HepG2 (cell line): ENCODE data around the gene ZNF483. TPM values are rescaled to one million over a fixed set of nuclear protein-coding genes. Genes with fewer than 3 reads are reported as not detected.

ENCODE experiments used
- ATAC-seq: fragments of 200-7000 bp; cut with Tn5 transposase; 3 replicates; pipeline ENCODE4 v1.9.1; 2020; ENCODE audit warnings: mild to moderate bottlenecking, moderate library complexity
- BruUV-seq: library from RNA; stranded (reverse); fragments of 400-500 nt; replicated peaks from 2 replicates; lab custom pipeline; 2021; lab: Mats Ljungman, UMichigan
- CTCF ChIA-PET: fragments of 300-600 bp; formaldehyde crosslinking; extraction: SDS; loops from one replicate; lab custom pipeline; 2021; ENCODE audit warnings: low total read pairs, inconsistent platforms, low intra/inter-chr PET ratio; lab: Yijun Ruan, JAX
- POLR2A ChIA-PET: fragments of 350-600 bp; sonication (Branson Sonifier 250); formaldehyde crosslinking; loops from one replicate; lab custom pipeline; 2020; ENCODE audit warnings: antibody characterized with exemption, inconsistent platforms; lab: Yijun Ruan, JAX
- DNase-seq: peaks from one replicate; pipeline ENCODE4 v3.0.0-alpha.2; 2015; ENCODE audit warnings: low spot score
- FAIRE-seq: peaks from 3 replicates; lab custom pipeline; 2011; peaks lifted over from hg19 to GRCh38; lab: Jason Lieb, UNC
- H2AFZ ChIP-seq: one replicate; pipeline ENCODE4 v1.6.1; 2011; ENCODE audit warnings: low read length, inconsistent platforms
- H3K27ac ChIP-seq: fragments of 300-600 bp; 3 replicates; pipeline ENCODE4 v1.8.0; 2011; ENCODE audit warnings: mixed run types, mild to moderate bottlenecking, mixed read lengths, low read length, inconsistent platforms; ENCODE audit not compliant: insufficient read depth; ENCODE audit errors: extremely low read length
- H3K27me3 ChIP-seq, 2 experiments: fragments of 200-600 bp in 1 of 2; 2 replicates in 1 of 2; 3 replicates in 1 of 2; pipeline versions ENCODE4 v1.6.0 to v1.8.0; 2011; ENCODE audit warnings: low read length in 2 of 2, mild to moderate bottlenecking in 2 of 2, moderate library complexity in 2 of 2, inconsistent platforms in 1 of 2; ENCODE audit not compliant: insufficient read depth in 2 of 2, control insufficient read depth in 1 of 2
- H3K36me3 ChIP-seq, 2 experiments: fragments of 200-600 bp in 1 of 2; replicated peaks in 1 of 2; 2 replicates in 1 of 2; 3 replicates in 1 of 2; pipeline versions ENCODE4 v1.5.1 to v1.8.0; 2011; ENCODE audit warnings: low read length in 2 of 2, inconsistent platforms in 1 of 2; ENCODE audit not compliant: insufficient read depth in 2 of 2, control insufficient read depth in 1 of 2
- H3K4me1 ChIP-seq: 2 replicates; pipeline ENCODE4 v1.5.1; 2012; ENCODE audit warnings: low read length, inconsistent platforms; ENCODE audit not compliant: insufficient read depth
- H3K4me2 ChIP-seq: 2 replicates; pipeline ENCODE4 v1.6.0; 2011; ENCODE audit warnings: low read depth, low read length, inconsistent platforms
- H3K4me3 ChIP-seq, 3 experiments: fragments of 200-600 bp in 1 of 3; sonication (generic), shearing (Covaris generic) in 1 of 3; replicated peaks in 1 of 3; 2 replicates each; pipeline ENCODE4 v1.5.1; 2011 to 2016; ENCODE audit warnings: low read length in 3 of 3, inconsistent platforms in 2 of 3, low read depth in 2 of 3, mild to moderate bottlenecking in 2 of 3, control low read depth in 1 of 3, mixed read lengths in 1 of 3; ENCODE audit not compliant: insufficient read depth in 1 of 3
- H3K79me2 ChIP-seq: one replicate; pipeline ENCODE4 v1.6.1; 2011; ENCODE audit warnings: low read length, inconsistent platforms; ENCODE audit not compliant: insufficient read depth
- H3K9ac ChIP-seq: 2 replicates; pipeline ENCODE4 v1.6.0; 2011; ENCODE audit warnings: mild to moderate bottlenecking, low read depth, low read length, inconsistent platforms; ENCODE audit not compliant: insufficient read depth
- H3K9me3 ChIP-seq: 2 replicates; pipeline ENCODE4 v1.5.1; 2012; ENCODE audit warnings: mild to moderate bottlenecking, low read length
- H4K20me1 ChIP-seq: 2 replicates; pipeline ENCODE4 v1.6.0; 2011; ENCODE audit warnings: inconsistent platforms, mild to moderate bottlenecking, low read length, moderate library complexity; ENCODE audit not compliant: insufficient read depth
- ATF4 ChIP-seq, 2 experiments: fragments of 450-650 bp in 1 of 2; sonication (generic) in 1 of 2; formaldehyde crosslinking; IDR thresholded peaks; 2 replicates each; pipeline versions ENCODE4 v1.5.0 to v1.8.0; 2020 to 2022; ENCODE audit warnings: mild to moderate bottlenecking in 1 of 2, missing genetic modification reagents in 1 of 2
- ATF7-NPFF ChIP-seq: sonication (generic); formaldehyde crosslinking; IDR thresholded peaks from 2 replicates; pipeline ENCODE4 v1.8.1; 2023; ENCODE audit warnings: mild to moderate bottlenecking, low read depth, missing genetic modification reagents, moderate library complexity
- HNF1A ChIP-seq, 2 experiments: sonication (generic) in 1 of 2; formaldehyde crosslinking in 1 of 2; IDR thresholded peaks; 2 replicates each; pipeline versions ENCODE4 v1.4.0 to v1.6.1; 2016 to 2020; ENCODE audit warnings: borderline replicate concordance in 1 of 2, low read depth in 1 of 2, mild to moderate bottlenecking in 1 of 2, missing genetic modification reagents in 1 of 2
- MTERF4 ChIP-seq: sonication (generic); formaldehyde crosslinking; IDR thresholded peaks from 2 replicates; pipeline ENCODE4 v1.8.0; 2023; ENCODE audit warnings: mild to moderate bottlenecking, missing genetic modification reagents
- MYC ChIP-seq: sonication (generic); formaldehyde crosslinking; IDR thresholded peaks from 2 replicates; pipeline ENCODE4 v1.9.0; 2021; ENCODE audit warnings: missing genetic modification reagents, borderline replicate concordance
- NAIF1 ChIP-seq: sonication (generic); formaldehyde crosslinking; IDR thresholded peaks from 2 replicates; pipeline ENCODE4 v1.5.0; 2020; ENCODE audit warnings: mild to moderate bottlenecking, missing genetic modification reagents, borderline replicate concordance
- RARG ChIP-seq: sonication (generic); formaldehyde crosslinking; IDR thresholded peaks from 2 replicates; pipeline ENCODE4 v1.4.0; 2020; ENCODE audit warnings: low read depth, mild to moderate bottlenecking, missing genetic modification reagents
- RBFOX2 ChIP-seq: fragments of 200-400 bp; formaldehyde crosslinking; IDR thresholded peaks from 2 replicates; pipeline ENCODE4 v1.6.1; 2017; ENCODE audit warnings: low read depth, mild to moderate bottlenecking, low read length
- RBM39 ChIP-seq: fragments of 200-400 bp; formaldehyde crosslinking; IDR thresholded peaks from one replicate; pipeline ENCODE4 v1.6.1; 2018; ENCODE audit warnings: antibody characterized with exemption, mild to moderate bottlenecking, low read depth, low read length; ENCODE audit not compliant: poor library complexity, severe bottlenecking
- RNF2 ChIP-seq: fragments of 450-650 bp; conservative IDR thresholded peaks from 2 replicates; pipeline ENCODE4 v1.6.1; 2016; ENCODE audit warnings: low read depth
- TCF7L2 ChIP-seq: IDR thresholded peaks from 2 replicates; pipeline ENCODE4 v1.6.1; 2011; ENCODE audit warnings: mild to moderate bottlenecking, low read depth, low read length, moderate library complexity
- ZBTB38 ChIP-seq: sonication (generic); formaldehyde crosslinking; IDR thresholded peaks from 2 replicates; pipeline ENCODE4 v1.5.1; 2020; ENCODE audit warnings: mild to moderate bottlenecking, missing genetic modification reagents
- ZC3H4 ChIP-seq: sonication (generic); formaldehyde crosslinking; IDR thresholded peaks from 2 replicates; pipeline ENCODE4 v1.4.0; 2020; ENCODE audit warnings: missing genetic modification reagents, borderline replicate concordance
- ZNF530 ChIP-seq: sonication (generic); formaldehyde crosslinking; IDR thresholded peaks from 2 replicates; pipeline ENCODE4 v1.5.0; 2020; ENCODE audit warnings: low read depth, mild to moderate bottlenecking, missing genetic modification reagents
- whole genome bisulfite sequencing: methylation state at CpG from one replicate; pipeline ENCODE4 v1.1.6; 2017; ENCODE audit warnings: low lambda C conversion rate; 5-methylcytosine and 5-hydroxymethylcytosine counted together
- in situ Hi-C: cut with HindIII; loops from 2 replicates; pipeline ENCODE4 v1.10.0; 2017; ENCODE audit warnings: low pct_unique_long_range_greater_than_20kb; ENCODE audit not compliant: extremely low pct_ligation_motif_present
- intact Hi-C: fragments of 100-400 bp; cut with micrococcal nuclease; formaldehyde crosslinking; loops from one replicate; pipeline ENCODE4 v1.10.0; 2022; ENCODE audit not compliant: unreplicated experiment
- polyA plus RNA-seq, 8 experiments: library from polyadenylated mRNA; depleted of rRNA in 3 of 8; stranded (reverse) in 7 of 8; unstranded in 1 of 8; fragments of >200 nt; fragmentation: Illumina TruSeq in 4 of 8; extraction: Trizol in 4 of 8; gene quantifications; 2 replicates each; pipeline versions ENCODE4 v1.2.1 to v1.2.3, GENCODE V29; 2011 to 2016; ENCODE audit warnings: low read depth in 4 of 8, missing spikeins in 1 of 8, mixed read lengths in 1 of 8; ENCODE audit not compliant: insufficient read depth in 1 of 8
- total RNA-seq, 5 experiments: library from RNA; depleted of rRNA; stranded (reverse); fragments of >200 nt; fragmentation: Illumina TruSeq; extraction: Trizol; gene quantifications; 2 replicates each; pipeline ENCODE4 v1.2.3, GENCODE V29; 2016; ENCODE audit warnings: low read depth in 1 of 5

The ZNF483 gene
- total and polyA plus RNA-seq, 2 of the 13 experiments (the other 11 are each of a cell fraction or from before 2014, with no cell fraction given), result 2.0 to 9.5 TPM

- peak; percentile 45; the same call in 1 of the 2 replicates for TF ChIP-seq RBFOX2
Observed at GRCh38 chr9:111599092-111599954, 74.3 kb downstream of the ZNF483 start, which contains the start of gene PTGR1 (continued).

- intact Hi-C loops, result loop anchor here (2.0 kb wide), 3 partner anchors 13 to 75 kb away; partner anchors contain the start of gene ZNF483
- TF ChIP-seq NAIF1 (CRISPR knock-in tag) (no peak), RBM39 (no peak), RNF2 (no peak), MTERF4 (CRISPR knock-in tag) (no peak), TCF7L2 (no peak), ATF7-NPFF (CRISPR knock-in tag) (no peak), ZBTB38 (CRISPR knock-in tag) (0 out of 2 replicates have a peak, but pooled peaks have one; percentile 39), ZC3H4 (CRISPR knock-in tag) (peak; percentile 26; the same call in 1 of the 2 replicates), RARG (no peak), ZNF530 (CRISPR knock-in tag) (no peak), ATF4 (CRISPR knock-in tag; IDR thresholded peaks at IDR 0.05) (no peak), HNF1A (IDR thresholded peaks at IDR 0.05; ENCODE audit: low read depth) (no peak), HNF1A (CRISPR knock-in tag; IDR thresholded peaks at IDR 0.05; ENCODE audit: borderline replicate concordance) (no peak), MYC (CRISPR knock-in tag) (0 out of 2 replicates have a peak, but pooled peaks have one; percentile 15)
Observed at GRCh38 chr9:111599955-111600343, 75.0 kb downstream of the ZNF483 start.

More at GRCh38 chr9:111599955-111600343, 75.0 kb downstream of the ZNF483 start:
- Histone ChIP-seq H3K9me3 (no peaks in the 10 kb centered on the region), H3K79me2 (no peaks in the 10 kb centered on the region), H3K27me3 (no peaks in the 10 kb centered on the region), H3K4me3 (no peak overlapping the region), H2AFZ (no peak overlapping the region), H4K20me1 (no peaks in the 10 kb centered on the region), H3K4me2 (peak overlapping the region; percentile 92; the same call in 1 of the 2 replicates), H3K27ac (no peak overlapping the region), H3K4me1 (peaks cover 58% of the 10 kb centered on the region), H3K36me3 (no peaks in the 10 kb centered on the region), H3K9ac (no peak overlapping the region)
- WGBS, result 97% methylated on average over 6 of the region's 17 CpGs
- in situ Hi-C loops, result loop anchor here (10.0 kb wide), 1 partner anchor 95 kb away; no protein-coding TSS in a partner anchor
- BruUV-seq, result no TSS peak
- FAIRE-seq (no peak), ATAC-seq (no peak), DNase-seq (no peak)
- CTCF ChIA-PET, result no interaction called here
- POLR2A ChIA-PET, result interaction anchor here (1.6 kb wide), 1 partner anchor 31 kb away, joined by 3 read pairs; the partner anchor contains the start of gene DNAJC25
